GM19455 (cell line): ENCODE results near the gene INPPL1.

ENCODE experiments used
- ATAC-seq: cut with Tn5 transposase; IDR thresholded peaks from one replicate; pipeline ENCODE4 v1.9.1; 2021; ENCODE audit not compliant: unreplicated experiment

Gene INPPL1

GRCh38 chr11:72232260-72233055, 7.9 kb downstream of the INPPL1 start:
- ATAC-seq = no peak

GRCh38 chr11:72233056-72233772, 8.6 kb downstream of the INPPL1 start:
- no peak for ATAC-seq

- ATAC-seq = no peak
Measured at GRCh38 chr11:72233773-72234513, 9.4 kb downstream of the INPPL1 start.

- ATAC-seq = no peak
Measured at GRCh38 chr11:72234514-72234830, 9.9 kb downstream of the INPPL1 start.

GRCh38 chr11:72234920-72235319, 10.4 kb downstream of the INPPL1 start:
- no peak for ATAC-seq

- ATAC-seq = no peak
Measured at GRCh38 chr11:72235351-72236057, 10.9 kb downstream of the INPPL1 start.

- ATAC-seq = no peak
Measured at GRCh38 chr11:72236083-72236697, 11.6 kb downstream of the INPPL1 start.

- ATAC-seq = no peak
Measured at GRCh38 chr11:72236774-72237111, 12.2 kb downstream of the INPPL1 start.

GRCh38 chr11:72237112-72237931, 12.8 kb downstream of the INPPL1 start:
- no peak for ATAC-seq

- ATAC-seq = no peak
Measured at GRCh38 chr11:72238040-72238450, 13.5 kb downstream of the INPPL1 start.

- ATAC-seq = no peak
Measured at GRCh38 chr11:72238492-72239312, 14.1 kb downstream of the INPPL1 start.

- ATAC-seq = no peak
Measured at GRCh38 chr11:72239313-72239848, 14.8 kb downstream of the INPPL1 start.

- no peak for ATAC-seq
Measured at GRCh38 chr11:72239849-72240460, 15.4 kb downstream of the INPPL1 start.

- ATAC-seq = no peak
Measured at GRCh38 chr11:72240461-72241290, 16.1 kb downstream of the INPPL1 start.

- ATAC-seq = no peak
Measured at GRCh38 chr11:72241291-72241781, 16.8 kb downstream of the INPPL1 start.

GRCh38 chr11:72242141-72242540, 17.6 kb downstream of the INPPL1 start:
- ATAC-seq = no peak
